ENCODE data around the gene DMBT1.
"Not testable (repeated sequence)": the region's sequence is repeated elsewhere in the genome, so short reads cannot be mapped to it uniquely, and the experiment has no call there.

The DMBT1 gene

DNA sequence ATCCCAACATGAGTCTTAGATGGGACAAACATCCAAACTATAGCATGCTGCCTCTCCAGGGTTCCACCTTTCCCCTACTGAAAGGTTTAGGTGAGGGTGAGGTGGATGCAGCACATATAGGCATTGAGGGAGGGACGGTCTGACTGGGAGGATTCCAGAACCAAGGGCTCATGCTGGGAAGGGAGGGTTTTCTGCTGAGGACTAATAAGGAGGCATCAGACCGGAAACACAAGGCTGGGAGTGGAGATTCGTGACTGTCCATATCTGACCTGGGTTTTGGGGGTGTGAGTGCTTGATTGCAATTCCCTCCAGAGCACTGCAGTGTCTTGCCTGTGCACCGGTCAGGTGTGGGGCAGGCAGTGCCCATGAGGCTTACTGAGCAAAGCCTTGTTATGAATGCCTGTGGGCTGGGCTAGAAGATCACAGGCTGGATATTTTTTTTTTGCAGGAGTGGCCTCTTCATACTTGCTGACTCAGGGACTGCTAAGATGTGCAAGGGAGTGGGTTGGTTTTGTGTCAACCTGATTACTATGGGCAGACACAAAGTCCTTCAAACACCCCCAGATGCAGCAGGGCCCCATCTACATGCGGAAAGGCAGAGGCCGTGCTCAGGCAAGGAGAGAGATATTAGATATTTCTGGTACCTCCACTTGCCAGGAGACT lies 26.7 kb downstream of the DMBT1 start:
- DNase-seq = no peak

DNA sequence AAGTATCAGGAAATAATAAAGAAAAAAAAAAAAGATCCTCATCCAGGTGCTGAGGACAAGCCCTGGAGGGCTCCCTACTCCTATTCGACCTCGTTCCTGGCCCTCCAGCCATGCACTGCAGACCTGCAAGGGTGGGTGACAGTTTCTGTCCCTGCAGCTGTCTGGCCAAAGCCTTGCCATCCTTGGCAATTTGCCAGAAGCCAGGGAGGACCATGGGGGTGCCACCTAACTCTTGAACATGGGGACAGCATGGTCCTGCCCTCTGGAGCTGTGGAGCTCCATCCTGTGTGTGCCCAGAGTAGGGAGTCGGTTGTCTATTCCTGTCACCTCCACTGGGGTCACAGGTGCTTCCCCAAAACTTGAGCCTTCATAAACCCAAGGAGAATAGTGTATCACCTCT lies 27.8 kb downstream of the DMBT1 start:
- no peak for DNase-seq

DNA sequence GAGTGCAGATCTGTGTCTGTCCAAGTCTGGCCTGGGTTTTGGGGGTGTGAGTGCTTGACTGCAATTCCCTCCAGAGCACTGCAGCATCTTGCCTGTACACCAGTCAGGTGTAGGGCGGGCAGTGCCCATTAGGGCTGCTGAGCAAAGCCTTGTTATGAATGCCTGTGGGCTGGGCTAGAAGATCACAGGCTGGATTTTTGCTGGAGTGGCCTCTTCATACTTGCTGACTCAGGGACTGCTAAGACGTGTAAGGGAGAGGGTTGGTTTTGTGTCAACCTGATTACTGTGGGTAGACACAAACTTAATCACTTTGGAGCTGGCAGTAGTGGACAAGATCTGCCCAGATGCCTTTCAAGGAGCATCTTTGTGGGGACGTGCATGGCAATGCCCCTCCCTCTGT lies 29.6 kb downstream of the DMBT1 start:
- no peak for DNase-seq

DNA sequence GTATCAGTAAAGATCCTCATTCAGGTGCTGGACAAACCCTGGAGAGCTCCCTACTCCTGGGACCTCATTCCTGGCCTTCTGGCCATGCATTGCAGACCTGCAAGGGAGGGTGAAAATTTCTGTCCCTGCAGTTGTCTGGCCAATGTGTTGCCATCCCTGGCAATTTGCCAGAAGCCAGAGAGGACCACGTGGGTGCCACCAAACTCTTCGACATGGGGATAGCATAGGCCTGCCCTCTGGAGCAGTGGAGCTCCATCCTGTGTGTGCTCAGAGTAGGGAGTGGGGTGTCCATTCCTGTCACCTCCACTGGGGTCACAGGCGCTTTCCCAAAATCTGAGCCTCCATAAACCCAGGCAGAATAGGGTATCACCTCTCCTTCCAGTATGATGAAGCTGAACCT lies 31.2 kb downstream of the DMBT1 start:
- DNase-seq = no peak

DNA sequence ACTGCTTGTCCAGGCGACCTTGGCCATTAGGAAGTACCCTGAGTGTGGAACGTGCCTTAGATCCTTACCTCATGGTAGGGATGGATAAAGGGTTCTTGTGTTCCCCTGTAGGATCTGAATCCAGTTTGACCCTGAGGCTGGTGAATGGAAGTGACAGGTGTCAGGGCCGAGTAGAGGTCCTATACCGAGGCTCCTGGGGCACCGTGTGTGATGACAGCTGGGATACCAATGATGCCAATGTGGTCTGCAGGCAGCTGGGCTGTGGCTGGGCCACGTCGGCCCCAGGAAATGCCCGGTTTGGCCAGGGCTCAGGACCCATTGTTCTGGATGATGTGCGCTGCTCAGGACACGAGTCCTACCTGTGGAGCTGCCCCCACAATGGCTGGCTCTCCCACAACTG lies 31.6 kb downstream of the DMBT1 start:
- no peak for DNase-seq

DNA sequence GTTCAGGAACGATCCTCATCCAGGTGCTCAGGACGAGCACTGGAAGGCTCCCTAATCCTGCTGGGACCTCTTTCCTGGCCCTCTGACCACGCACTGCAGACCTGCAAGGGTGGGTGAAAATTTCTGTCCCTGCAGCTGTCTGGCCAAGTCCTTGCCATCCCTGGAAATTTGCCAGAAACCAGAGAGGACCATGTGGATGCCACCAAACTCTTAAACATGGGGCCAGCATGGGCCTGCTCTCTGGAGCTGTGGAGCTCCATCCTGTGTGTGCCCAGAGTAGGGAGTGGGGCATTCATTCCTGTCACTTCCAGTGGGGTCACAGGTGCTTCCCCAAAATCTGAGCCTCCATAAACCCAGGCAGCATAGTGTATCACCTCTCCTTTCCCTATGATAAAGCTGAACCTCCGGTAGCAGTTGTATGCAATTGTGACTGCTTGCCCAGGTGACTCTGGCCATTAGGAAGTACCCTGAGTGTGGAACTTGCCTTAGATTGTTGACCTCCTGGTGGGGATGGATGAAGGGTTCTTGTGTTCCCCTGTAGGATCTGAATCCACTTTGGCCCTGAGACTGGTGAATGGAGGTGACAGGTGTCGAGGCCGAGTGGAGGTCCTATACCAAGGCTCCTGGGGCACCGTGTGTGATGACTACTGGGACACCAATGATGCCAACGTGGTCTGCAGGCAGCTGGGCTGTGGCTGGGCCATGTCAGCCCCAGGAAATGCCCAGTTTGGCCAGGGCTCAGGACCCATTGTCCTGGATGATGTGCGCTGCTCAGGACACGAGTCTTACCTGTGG lies 57.1 kb downstream of the DMBT1 start:
- no peak for DNase-seq

DNA sequence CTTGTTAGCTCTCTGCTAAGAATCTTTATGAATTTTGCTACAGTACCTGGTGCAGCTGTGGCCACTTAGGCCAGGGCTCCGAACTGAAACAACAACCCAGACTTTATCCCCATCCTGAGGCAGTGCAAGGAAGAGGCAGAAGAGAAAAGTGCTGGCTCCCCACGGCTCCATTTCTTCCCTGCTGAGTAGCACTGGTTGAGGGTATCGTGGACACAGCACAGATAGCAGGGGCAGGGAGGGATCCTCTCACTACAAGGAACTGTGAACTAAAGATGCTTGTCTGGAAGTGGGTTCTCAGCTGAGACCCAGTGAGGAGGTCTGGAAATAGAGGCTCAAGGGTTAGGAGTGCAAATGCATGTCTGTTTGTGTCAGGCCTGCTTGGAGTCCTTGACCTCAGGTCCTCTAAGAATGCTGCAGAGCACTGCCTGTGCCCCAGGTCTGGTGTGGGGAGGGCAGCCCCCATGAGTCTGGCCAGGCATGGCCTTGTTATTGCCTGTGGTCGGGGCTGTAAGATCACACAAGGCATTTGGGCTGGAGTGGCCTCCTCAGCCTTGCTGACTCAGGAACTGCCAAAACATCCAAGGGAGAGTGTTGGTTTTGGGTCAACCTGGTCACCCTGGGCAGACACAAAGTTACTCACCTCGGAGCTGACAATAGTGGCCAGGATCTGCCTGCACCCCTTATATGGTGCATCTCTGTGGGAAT lies 58.1 kb downstream of the DMBT1 start:
- DNase-seq = no peak

DNA sequence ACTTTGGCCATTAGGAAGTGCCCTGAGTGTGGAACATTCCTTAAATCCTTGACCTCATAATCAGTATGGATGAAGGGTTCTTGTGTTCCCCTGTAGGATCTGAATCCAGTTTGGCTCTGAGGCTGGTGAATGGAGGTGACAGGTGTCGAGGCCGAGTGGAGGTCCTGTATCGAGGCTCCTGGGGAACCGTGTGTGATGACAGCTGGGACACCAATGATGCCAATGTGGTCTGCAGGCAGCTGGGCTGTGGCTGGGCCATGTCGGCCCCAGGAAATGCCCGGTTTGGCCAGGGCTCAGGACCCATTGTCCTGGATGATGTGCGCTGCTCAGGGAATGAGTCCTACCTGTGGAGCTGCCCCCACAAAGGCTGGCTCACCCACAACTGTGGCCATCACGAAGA lies 60.4 kb downstream of the DMBT1 start:
- not testable (repeated sequence) for DNase-seq

DNA sequence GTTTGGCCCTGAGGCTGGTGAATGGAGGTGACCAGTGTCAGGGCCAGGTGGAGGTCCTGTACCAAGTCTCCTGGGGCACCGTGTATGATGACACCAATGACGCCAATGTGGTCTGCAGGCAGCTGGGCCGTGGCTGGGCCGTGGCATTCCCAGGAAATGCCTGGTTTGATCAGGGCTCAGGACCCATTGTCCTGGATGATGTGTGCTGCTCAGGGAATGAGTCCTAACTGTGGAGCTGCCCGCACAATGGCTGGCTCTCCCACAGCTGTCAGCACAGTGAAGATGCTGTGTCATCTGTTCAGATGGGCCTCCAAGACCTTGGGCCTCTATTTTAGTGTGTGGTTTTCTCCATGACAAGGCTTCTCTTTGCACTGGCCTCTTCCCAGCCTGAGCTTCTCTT lies 64.0 kb downstream of the DMBT1 start:
- DNase-seq = no peak

DNA sequence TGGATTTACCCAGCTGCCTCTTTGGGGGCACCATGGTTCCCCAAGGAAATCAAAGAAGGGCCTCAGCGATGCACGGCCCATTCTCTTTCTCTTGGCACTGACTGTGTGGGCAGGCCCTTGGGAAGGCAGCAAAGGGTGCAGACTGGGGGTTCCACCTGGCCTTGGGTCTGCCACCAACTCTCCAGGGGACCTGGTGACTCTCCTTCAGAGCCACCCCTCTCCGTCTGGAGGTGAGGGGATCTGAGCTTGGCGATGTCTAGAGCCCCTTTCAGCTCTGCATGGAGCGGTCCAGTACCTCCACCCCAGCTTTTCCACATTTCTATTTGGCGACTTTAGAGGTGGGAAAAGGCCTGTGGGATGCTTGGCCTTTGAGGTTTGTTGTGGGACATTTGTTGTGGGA lies 70.0 kb downstream of the DMBT1 start:
- no peak for DNase-seq

DNA sequence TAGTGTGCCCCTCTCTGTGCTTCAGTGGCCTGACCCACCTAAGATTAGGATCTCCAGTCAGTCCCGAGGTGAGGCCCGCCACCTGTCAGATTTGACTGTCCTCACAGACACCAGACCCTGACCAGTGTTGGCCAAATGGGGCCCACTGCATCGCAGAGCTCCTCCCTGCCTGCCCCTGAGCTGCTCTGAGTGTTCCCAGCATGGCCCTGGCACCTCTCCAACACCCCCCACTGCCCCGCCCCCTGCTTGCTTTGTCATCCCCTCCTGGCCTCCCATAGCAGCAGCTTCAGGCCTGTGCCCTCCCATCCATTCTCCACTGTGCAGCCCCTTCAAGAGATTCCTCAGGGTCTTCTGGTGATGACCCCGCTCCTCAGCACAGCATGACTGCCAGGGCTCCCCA lies 71.5 kb downstream of the DMBT1 start:
- DNase-seq = no peak

DNA sequence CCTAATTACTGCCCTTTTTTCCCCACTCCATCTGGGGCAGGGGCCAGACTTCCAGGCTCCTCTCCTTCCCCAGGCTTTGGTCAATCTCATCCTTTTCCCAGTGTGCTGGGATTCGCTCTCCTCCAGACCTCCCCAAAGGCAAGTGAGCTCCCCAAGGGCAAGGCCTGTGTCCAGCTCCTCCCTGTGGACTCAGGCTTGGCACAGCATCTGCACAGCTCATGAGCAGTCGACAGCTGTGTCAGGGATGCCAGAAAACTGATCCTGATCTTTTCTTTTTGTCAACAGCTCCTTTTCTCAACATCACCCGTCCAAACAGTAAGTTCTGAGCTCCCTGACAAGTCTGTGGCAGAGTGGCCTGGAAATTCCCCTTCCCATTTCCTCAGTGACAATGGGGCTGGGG lies 72.0 kb downstream of the DMBT1 start:
- DNase-seq = no peak

DNA sequence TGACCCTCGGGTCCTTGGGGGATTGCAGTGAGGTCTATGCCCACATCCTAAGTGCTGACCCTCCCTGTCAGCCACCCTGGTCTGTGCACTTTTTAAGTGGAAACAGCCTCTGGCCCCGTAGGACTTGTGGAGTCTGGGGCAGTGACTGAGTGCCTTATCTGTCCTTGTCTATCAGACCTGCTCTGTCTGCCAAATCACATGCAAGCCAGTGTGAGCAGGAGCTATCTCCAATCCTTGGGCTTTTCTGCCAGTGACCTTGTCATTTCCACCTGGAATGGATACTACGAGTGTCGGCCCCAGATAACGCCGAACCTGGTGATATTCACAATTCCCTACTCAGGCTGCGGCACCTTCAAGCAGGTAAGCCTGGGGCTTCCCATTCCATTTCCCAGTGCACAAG lies 76.4 kb downstream of the DMBT1 start:
- no peak for DNase-seq

DNA sequence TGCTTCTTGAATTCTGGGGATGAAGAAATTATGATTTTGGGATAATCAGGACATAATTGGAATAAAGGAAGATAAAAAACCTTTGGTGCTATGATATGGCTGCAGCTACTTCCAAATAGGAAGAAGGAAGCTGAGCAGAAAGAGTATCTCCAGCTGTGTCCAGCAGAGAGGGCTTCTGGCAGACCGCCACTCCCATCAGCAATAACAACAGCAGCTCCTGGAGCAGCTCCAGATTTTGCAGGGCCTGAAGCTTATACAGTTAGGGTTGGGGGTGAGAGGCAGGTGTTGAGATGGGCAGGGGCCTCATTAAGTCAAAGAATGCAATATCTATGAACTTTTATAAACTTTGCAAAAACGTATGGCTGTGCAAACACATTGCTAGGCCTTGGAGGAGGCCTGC lies 76.8 kb downstream of the DMBT1 start:
- no peak for DNase-seq

DNA sequence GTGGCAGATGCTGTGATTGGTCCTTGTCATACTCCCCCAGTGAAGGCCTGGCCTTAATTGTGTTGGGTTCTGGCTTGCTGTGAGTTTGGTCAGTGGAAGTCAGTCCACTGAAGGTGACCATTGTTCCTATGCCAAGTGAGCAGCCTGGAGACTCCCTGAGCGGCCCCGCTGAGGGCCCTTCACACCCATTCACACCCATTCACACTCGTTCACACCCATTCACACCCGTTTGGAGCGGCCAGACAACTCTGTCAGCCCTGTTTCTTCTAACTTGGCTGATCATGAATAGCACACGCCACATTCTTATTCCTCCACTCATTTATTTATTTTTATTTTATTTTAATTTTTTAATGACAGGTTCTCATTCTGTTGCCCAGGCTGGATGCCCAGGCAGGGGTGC lies 77.6 kb downstream of the DMBT1 start:
- no peak for DNase-seq

DNA sequence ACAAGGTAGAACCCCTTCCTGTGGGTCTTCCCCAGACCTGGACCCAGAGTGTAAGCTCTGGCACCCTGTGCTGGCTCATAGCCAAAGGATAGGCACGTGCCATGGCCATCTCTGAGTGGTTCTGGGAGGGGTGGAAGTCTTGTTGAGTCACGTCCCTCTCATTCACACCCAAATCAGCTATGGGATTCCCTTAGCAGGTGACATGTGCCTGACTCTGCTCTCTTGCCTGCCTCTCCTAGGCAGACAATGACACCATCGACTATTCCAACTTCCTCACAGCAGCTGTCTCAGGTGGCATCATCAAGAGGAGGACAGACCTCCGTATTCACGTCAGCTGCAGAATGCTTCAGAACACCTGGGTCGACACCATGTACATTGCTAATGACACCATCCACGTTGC lies 79.2 kb downstream of the DMBT1 start:
- no peak for DNase-seq

DNA sequence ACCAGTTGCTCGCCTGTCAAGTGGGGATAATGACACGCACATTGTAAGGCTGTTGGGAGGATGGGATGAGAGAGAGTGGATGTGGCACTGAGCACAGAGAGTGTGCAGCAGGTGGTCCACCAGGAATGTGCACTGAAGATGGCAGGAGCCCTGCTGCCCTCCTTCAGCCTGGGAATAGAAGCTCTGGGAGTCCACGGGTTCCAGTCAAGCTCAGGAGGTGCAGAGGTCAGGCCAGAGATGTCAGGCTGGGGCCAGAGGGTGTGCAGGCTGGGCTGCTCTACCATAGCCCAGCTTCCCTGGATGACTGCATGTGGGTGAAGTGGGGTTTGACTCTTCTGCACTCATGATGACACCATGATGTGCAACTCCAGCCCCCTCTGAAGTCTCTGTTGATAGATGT lies 80.4 kb downstream of the DMBT1 start:
- DNase-seq = no peak

DNA sequence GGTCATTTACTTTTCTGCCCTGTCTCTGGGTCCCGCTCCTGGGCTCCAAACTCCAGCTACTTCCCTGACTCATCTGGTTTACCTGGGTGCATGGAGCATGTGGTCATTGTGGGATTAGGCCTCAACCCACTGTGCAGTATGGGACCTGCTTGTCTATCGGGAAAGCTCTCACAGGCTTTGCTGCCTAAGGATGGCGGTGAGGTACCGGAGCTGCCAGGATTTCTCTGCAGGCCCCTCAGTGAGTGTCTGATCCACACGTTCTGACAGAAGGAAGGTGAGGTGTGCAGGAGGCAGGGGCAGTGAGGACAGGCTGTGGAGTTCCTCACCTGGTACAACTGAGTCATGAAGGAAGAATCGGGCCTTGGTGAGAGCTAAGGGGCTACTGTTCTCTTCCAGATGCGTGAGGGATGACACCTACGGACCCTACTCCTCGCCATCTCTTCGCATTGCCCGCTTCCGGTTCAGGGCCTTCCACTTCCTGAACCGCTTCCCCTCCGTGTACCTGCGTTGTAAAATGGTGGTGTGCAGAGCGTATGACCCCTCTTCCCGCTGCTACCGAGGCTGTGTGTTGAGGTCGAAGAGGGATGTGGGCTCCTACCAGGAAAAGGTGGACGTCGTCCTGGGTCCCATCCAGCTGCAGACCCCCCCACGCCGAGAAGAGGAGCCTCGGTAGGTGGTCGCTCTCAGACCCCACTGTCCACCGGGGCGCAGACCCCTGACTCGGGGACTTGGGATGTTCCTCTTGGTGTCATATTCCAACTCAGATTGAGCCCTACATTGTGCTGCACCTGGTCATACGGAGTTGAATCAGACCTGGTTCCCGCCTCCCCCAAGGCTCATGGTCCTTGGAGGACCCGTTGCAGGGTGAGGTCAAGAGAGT lies 82.4 kb downstream of the DMBT1 start:
- DNase-seq = no peak

DNA sequence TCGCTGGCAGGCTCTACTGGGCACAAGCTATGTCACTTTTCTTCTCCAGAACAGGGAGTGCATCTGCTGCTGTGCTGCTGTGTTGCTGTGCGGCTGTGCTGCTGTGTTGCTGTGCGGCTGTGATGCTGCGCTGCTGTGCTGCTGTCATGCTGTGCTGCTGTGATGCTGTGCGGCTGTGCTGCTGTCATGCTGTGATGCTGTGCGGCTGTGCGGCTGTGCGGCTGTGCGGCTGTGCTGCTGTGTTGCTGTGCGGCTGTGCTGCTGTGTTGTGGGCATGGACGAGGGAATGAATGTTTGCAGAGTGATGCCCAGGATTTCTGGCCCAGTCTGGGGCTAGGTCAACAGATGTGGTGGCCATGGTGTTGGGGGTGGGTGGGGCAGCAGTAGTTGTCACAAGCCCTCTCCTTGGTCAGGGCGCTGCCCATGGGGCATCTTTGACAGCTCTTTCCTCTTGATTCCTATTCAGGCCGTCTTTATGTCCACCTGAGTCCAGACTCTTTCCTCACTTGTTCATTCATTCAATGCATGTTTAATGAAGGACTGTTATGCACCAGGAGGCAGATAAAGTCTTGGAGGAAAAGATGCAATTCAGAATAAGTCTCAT lies 83.5 kb downstream of the DMBT1 start:
- DNase-seq = no peak

DNA sequence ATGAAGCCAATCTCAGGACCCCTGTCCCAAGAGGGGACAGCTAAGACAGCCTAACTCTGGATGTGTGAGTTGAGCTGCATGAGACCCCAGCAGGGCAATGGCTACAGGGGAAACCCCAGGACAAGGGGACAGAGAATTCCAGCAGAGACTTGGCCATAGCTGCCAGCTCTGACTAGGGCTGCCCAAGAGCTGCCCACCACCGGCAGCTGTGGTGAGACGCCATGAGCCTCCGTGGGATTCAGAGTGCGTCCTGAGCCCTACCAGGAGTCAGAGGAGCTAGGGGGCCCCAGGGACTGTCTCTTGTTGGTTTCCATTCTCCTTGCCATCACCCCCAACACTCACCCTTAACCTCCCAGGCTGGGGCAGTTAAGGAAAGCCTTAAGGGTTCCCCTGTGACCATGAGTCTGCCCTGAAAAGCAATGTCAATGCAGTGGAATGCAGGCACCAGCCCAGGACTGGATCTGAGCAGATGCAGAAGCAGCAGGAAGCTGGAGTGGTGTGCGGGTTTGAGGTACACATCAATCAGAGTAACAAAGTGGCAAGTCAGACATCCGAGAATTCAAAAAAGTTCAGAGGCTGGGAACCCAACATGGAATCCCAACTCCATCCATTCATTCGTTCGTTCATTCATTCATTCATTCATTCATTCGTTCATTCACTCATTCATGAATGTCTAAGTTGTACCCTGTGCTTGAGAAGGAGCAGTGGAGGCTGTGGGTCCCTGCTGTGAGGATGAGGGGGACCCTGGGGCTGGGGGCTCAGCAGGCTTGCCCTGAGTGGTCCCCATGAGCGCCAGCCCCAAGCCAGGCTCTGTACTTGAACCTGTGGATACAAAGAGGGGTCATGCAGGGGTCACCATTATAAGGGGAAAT lies 86.2 kb downstream of the DMBT1 start:
- DNase-seq = peak; percentile 32

DNA sequence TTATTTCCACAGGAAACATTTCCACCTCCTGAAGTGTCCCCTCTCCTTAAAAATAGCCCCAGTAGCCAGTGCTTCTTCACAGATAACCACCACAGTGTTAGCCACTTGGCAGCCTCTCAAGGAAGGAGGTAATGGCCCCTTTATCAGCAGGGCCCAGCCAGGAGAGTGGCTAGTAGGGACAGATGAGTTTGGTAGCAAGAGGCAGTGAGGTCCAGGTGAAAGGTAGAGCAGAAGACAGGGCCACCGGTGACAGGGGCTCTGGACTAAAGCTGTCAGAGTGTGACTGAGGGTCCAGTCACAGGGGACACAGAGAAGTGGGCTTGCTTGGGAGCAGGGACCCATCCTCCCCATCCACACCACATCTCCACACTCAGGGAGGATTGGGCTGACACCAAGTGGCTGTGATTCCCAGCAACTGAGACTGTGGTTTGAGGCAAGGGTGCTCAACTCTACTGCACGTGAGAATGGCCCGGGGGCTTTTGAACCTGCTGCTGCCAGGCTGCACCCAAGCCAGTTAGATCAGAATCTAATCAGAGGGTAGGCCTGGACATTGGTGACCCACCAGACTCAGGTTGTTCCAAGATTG lies 86.9 kb downstream of the DMBT1 start:
- peak; percentile 37 for DNase-seq

All from islet precursor cell (in vitro differentiated cells).